Stimulated activated CD8-positive, alpha-beta memory T cell treated with anti-CD3 and anti-CD28 coated beads, Interleukin-2, amount 100 ng/mL, for 1 hour (primary cell): ENCODE results near the gene RASAL3.
"Not testable (repeated sequence)": the region's sequence is repeated elsewhere in the genome, so short reads cannot be mapped to it uniquely, and the experiment has no call there.

Source experiments
- DNase-seq, 2 donors: peaks; one replicate each; pipeline ENCODE4 v3.0.0-alpha.2; 2020; ENCODE audit warnings: low read depth in 2 of 2

The RASAL3 gene

DNA sequence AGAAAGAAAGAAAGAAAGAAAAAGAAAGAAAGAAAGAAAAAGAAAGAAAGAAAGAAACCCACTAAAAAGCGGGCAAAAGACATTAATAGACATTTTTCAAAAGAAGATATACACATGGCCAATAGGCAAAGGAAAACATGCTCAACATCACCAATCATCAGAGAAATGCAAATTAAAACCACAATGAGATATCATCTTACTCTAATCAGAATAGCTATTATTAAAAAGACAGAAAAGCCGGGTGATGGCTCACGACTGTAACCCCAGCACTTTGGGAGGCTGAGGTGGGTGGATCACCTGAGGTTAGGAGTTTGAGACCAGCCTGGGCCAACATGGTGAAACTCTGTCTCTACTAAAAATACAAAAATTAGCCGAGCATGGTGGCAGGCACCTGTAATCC is 9.5 kb upstream of the RASAL3 start:
- not testable (repeated sequence) for DNase-seq

DNA sequence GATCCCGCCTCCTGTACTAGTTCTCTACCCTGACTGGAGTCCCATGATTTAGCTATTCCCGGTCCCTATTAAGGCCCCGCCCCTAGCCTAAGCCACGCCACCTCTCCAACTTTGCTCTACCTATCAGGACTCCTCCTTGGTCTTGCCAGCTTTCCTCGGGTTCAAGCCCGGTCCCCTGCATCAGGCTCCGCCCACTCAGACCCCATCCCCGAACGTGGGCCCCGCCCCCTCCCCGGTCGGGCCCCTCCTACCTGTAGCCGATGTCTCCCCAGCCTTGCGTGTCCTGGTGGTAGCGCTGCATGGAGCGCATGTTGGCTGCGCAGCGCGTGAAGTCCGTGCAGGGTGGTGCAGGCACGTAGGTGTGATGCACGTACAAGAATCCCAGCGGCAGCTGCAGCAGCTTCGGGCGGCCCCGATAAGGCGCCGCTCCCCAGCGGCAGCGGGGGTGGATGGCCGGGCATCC is 7.3 kb upstream of the RASAL3 start:
- no peak for DNase-seq

DNA sequence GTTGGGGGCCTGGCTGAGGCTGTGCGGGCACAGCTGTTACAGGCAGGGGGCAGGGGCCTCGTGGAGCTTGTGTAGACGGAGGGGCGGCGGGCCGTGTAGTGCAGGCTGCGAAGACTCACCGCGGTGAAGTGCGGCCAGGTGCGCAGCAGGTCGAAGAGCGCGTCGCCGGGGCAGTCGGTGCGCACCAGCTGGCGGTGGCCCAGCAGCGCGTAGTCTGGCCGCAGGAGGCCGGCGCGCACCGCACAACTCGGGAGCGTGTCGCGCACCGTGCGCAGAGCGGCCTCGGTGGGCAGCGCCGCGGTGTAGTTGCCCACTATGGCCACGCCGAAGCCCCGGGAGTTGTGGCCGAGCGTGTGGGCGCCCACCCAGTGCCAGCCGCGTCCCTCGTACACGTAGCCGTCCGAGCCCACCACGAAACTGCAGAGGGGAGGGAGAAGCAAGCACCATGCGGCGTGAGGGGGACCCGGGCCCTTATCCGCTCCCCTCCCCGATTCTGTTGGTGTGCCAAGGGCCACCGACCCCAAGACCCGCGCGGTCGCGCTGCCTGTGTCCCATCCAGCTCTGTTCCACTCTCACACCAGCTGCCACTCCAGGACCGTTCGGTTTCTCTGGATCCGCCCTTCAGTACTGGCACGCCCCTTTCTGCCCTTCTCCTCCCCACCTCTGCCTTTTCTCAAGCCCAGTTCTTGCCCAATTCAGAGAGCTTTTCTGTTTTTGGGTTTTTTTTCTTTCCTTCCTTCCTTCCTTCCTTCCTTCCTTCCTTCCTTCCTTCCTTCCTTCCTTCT is 5.4 kb upstream of the RASAL3 start:
- DNase-seq, result no peak

DNA sequence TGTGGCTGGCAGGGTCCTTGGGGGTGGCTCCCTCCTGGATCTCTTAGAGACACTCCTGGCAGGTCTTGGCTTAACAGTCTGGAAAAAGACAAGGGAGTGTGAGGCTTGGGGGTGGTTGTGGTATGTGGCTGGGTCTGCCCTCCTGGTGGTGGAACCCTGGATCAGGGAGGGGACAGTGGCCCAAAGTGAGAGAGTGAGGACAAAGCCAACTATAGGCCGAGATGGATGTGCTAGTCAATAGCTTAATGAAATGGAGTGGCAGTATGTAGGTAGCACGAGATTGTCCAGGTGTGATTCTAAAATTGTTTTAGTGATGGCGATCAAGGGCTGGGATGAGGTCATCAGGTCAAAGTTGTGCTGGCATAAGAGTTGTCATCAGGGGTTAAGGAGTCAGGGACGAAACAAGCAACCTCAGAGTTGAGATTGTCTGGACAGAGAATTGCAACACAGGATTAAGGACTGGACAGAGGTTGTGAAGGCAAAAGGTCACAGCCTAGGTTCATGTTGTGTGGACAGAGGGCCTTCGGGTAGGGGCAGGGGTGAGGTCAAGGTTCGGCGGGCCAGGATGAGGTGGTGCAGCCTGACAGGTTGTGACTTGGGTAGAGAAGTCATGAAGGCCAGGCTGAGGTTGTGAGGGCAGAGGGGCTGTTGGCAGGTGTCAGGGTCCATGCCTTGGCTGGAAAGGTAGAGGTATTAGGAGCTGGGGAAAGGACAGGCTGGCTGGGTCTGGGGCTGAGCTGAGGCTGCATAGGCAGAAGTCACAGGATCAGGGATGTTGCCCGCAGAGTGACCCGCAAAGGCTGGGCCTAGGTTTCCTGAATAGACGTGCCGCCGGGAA is 4.5 kb upstream of the RASAL3 start:
- no peak for DNase-seq

DNA sequence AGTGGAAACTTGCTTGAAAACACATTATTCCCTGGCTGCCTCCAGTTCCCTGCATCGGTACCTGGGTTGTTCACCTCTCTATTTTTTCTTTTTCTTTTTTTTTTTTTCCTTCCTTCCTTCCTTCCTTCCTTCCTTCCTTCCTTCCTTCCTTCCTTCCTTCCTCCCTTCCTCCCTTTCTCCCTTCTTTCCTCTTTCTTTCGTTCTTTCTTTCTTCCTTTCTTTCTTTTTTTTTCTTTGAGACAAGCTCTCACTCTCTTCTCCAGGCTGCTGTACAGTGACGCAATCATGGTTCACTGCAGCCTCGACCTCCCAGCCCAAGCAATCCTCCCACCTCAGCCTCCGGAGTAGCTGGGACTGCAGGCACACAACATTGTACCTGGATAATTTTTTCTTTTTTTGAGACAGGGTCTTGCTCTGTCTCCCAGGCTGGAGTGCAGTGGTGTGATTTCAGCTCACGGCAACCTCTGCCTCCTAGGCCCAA is 3.4 kb upstream of the RASAL3 start:
- no peak for DNase-seq

DNA sequence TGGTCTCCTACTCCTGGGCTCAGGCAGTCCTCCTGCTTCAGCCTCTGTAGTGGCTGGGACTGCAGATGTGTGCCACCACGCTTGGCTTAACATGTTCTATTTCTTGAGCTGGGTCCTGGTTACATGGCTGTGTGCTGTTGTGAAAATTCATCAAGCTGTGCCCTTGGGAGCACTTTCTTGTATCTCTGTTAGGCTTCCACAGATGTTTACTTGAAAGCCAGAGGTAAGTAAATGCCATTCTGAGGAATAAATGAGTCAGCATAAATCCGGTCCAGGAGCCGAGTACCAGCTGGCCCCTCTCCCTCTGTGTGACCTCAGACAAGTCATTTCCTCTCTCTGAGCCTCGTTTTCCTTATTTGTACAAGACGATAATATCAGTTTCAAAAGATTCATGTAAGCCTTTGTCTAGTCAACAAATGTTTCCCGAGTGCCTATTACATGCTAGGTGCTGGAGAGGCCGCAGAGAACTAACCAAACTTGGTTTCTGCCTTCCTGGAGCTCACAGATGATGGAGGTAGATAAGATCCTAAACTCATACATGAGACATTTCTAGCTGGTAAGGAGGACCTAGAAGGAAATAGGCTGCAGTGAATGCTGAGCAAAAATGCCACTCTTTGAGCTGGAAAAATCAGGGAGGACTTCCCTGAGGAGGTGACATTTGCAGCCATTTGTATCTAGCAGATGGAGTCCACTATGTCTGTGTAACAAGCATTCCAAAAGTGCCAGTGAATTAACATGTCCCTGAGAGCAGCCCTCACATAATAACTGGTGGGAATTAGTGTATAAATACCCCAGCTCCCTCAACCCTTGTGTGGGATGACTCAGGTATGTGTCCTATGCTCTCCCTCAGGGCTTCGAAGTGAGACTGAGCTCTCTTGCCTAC is 2.7 kb upstream of the RASAL3 start:
- peak in 1 of 2 donors; percentile 38 for DNase-seq

DNA sequence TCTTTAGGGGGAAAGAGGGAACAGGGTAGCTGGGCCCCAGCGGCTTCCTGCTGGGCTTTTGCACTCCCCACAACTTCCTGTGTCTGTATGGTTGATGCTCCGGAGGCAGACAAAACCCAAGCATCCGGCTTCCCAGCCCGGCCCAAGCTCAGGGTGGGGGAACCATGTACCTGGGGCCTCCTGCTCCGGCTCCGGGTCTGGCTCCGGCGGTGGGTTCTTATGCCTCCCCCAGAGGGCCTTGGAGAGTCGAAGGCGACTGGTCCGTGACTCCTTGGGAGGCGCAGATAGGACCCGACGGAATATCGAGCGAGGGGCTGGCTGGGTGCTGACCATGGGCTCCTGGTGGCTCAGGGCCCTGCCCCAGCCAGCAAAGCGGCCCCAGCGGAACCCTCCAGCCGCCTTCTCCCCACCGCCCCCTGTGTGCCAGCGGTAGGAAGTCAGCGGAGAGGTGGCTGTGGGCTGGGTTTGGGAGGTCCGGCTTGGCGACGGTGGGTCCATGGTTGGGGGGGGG is 428 bp downstream of the RASAL3 start:
- DNase-seq, result peak; percentile 54 to 62

DNA sequence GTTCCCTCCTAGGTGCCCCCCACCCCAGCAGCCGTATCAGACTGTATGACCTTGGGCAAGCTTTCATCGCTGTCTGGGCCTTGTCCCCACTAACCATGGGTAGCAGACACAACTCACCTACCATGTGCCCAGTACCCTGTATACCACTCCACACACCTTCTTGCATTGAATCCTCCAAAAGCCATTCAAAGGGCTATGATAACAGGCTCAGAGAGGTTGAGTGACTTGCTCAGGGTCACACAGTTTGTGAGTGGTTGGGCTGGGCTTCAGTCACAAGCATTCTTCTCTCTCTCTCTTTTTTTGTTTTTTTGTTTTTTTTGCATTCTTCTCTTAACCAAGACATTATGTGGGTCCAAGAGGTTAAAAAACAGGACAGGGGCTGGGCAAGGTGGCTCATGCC is 2.6 kb downstream of the RASAL3 start:
- DNase-seq, result no peak

DNA sequence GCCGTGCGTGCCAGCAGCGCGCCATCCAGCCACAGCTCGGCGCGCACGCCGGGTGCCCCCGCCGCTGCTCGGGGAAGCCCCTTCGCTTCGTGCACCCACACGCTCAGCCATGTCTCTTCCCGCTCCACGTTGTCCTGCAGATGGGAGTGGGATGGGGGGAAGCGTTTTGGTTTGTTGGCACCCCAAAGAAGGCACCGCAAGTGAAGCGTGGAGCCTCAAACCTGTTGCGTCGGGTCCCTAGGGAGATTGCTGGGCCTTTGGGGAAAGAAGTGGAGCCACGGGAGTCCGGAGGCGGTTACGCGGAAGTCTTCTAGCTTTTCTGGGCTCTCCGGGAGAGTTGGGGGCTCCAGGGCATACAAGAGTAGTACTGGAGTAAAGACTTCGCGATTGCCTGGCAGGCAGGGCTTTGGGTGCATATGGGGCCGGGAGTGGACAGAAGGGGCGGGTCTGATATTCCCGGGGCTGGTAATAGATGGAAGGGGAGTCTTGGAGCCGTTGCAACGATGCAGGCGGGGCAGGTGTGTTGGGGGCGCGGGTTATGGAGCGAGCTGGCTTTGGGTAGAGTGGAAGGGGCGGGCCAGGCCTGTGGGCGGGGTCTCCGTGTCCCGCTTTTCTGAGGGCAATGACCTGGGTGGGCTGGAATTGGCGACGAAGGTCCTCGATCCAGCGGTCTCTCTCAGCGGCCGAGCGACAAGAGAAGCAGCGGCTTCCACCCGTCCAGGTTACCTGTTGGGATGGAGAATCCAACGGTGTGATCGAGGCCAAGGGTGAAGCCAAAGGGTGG is 6.5 kb downstream of the RASAL3 start:
- DNase-seq, result no peak

DNA sequence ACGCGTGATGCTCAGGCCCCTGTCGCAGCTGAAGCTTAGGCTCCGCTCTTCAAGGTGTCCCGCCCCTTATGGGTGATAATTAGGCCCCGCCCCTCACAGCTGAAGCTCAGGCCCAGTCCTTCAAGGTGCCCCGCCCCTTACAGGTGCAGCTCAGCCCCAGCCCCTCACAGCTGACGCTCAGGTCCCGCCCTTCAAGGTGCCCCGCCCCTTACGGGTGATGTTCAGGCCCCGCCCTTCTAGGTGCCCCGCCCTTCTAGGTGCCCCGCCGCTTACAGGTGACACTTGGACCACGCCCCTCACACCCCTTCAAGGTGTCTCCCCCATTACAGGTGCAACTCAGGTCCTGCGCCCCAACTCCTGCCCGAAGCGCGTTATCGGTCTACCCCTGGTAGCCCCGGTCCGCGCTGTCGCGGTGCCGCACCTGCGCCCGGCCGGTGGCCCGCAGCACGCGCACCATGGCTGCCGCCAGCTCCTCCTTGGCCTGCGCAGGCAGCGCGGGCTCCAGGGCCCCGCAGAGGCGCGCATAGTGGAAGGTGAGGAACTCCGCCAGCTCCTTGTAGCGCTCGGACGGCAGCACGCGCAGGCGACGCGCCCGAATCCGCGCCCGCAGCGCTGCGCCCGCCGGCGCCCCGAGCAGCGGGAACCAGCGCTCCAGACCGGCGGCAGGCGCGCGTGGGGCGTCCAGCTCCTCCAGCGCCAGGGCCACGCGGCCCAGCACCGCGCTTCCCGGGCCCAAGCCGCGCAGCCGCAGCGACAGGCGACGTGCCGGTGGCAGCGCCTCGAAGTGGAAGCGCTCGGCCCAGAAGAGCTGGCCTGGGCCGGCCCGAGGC is 7.3 kb downstream of the RASAL3 start:
- no peak for DNase-seq

DNA sequence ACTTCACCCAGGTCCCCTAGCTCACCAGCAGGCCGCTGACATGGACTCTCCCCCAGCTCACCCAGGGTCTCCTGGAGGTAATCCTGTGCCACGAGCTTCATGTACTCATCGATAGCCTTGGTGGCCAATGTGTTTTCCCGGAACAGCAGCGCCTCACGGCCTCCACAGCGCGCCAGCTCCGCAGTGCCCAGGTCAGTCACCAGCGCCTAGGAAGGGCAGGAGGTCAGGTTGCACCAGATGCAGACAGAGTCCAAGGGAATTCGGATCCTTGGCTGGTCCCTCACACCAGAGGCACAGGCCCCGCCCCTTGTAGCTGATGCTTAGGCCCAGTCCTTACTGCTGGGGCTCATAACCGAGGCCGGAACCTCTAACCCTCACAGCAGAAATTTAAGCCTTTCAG is 7.9 kb downstream of the RASAL3 start:
- no peak for DNase-seq

DNA sequence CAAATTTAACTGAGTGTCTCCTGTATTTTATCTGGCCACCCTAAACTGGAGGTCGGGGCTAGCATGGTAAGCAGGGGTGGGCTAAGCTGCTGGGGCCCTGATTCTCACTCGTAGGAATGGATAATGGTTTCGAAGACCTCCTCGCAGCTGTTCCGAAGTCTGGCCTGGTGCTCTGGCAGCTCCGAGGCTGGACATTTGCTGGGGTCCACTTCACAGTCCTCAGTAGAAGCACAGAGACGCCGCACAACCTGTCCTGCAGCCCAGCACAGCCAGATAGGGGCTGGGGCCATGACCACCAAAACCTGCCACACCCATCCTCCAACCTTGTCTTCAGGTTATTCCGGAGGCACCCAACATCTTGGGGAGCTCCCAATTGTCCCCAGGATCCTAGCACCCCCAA is 8.3 kb downstream of the RASAL3 start:
- no peak for DNase-seq

DNA sequence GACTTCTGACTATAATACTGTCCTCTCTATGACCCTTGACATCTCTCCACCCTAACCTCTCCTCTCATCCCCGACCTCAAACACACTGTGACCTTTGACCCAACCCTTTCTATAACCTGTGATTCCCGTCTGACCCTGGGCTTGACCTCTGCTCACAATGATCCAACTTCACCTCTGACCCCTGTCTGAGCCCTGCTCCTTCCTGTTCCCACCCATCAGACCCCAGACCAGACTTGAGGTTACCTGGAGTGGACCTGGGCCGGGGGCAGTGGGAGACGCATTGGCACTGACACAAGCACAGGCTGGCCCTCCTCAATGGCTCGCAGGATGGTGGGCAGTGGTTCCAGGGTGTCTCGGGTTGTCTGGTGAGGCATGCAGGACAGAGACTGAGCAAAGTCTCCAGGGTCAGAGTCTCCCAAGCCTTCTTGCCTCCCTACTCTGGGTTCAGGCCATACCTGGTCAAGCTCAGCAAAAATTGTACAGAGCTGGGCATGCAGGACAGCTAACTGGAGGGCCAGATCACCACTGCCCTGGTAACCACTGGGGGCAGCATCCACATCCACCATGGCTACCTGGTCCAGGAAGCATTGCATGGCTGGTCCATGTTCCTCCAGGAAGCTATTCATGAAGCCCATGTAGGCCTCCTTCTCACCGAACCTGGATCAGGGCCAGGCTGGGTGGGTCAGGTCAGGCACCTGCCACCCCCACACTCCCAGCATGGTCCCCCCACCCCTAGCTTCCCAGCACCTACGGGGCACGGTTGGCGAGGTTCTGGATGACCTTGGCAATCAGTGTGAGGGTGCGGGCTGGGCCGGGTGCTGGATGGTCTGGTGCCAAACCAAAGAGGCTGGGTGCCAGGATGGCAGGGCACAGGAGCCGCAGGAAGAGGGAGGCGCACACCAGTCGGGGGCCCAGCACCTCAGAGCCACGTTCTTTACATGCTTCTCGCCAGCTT is 10.2 kb downstream of the RASAL3 start:
- DNase-seq, result no peak

DNA sequence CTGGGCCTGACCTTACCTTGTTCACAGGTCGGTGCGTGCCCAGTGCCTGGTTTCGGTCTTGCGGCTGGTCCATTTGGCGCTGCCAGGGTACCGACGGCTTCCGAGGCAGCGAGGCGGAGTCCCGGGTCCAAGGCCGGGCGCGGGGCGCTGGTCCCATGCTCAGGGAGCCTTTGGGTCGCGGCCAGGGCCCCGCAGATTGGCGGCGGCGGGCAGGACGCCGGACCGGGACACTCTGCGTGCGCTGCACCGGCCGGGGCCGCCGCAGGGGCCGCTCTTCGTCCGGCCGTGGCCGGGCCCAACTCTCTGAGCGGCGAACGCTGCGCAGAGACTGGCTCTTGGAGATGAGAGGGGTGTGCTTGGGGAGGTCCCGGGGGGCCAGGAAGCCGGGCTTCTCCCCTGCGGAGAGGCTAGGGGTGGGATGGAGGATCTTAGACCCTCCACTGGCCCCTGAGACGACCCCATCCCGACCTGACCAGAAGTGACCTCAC is 11.2 kb downstream of the RASAL3 start:
- DNase-seq, result no peak

DNA sequence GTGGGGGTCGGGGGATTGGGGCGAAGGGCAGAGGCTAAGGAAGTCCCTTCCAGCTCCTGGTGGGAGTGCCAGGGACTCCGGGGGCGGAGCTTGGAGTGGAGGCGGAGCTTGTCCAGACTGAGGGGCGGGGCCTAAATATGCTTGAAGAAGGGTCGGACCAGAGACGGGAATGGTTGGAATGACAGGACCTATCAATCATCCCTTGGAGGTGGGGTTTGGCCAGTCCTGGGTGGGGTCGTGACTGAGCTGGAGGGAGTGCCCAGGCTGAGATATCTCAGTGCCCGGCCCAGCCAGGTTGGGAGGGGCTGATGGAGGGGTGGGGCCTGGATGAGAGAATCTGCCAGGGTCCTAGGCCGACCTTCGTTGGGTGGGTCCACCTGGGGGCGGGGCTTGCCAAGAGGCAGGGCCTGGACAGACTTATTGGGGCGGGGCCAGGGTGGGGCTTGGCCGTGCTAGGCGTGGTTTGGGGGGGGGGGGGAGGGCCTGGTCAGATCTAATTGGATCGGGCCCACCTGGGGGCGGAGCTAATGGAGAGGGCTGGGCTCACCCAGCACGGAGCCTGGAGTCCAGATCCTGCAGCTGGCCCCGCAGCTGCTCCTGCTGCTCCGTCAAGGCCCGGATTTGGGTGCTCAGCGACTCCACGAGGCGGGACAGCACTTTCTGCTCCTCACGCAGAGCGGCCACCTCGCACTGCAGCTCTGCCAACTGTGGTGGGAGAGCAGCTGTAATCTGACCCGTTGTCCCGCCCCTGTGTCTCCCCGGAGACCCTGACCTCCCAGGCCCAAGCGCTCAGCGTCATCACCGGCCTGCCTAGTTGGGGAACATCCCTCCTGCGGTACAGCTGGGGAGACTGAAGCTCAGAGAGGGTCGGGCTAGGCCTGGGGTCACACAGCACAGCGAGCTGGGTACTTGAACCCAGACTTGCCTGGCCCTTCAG is 12.0 kb downstream of the RASAL3 start:
- no peak for DNase-seq

DNA sequence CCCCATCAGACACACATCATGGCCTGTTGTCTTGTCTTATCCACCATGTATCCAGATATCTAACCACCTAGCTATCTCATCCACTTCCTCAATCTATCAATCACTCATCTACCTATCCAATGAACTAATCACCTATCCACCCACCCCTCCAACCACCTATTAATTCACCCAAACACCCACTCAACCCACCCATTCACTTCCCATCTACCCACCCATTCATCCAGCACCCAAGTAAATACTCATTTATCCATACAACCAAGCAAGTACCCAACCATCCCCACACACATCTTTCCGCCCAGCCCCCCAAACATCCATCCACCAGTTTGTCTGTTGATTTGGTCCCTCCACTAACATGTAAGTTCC is 13.8 kb downstream of the RASAL3 start:
- no peak for DNase-seq
